ENCODE data around the gene PRUNE2.

The PRUNE2 gene

DNA sequence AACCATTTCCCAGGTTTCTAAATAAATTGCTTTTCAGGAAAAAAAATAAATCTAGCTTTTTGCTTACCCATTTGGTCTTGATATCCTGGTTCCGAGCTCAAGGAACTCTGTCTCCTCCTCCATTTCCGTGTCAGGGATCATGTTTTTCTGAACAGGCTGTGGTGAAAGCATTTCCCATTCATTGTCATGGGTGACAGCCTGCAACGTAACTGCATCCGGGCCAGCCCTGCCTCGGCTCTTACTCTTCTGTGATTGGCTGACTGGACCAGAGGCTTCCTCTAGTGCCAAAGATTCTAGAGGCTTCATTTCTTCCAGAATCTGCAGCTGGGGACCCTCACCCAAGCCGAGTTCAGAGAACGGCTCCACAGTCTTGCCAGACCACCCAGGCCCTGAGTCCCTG lies 202.6 kb downstream of the PRUNE2 start:
- no peak overlapping the region for H2BK120ac ChIP-seq (ENCODE audit: low read depth, low read length)
- no peak for DNase-seq
- no peak overlapping the region for H3K4ac ChIP-seq (ENCODE audit: low read depth, low read length)
- H3K4me3 ChIP-seq (ENCODE audit: low read length), result no peak overlapping the region
- H3K36me3 ChIP-seq (ENCODE audit: control insufficient read depth, insufficient read depth, low read length), result no peaks in the 10 kb centered on the region
- no peaks in the 10 kb centered on the region for H3K79me2 ChIP-seq (ENCODE audit: control insufficient read depth, insufficient read depth, low read length)
- H3K23ac ChIP-seq (ENCODE audit: low read length), result no peak overlapping the region
- H2BK5ac ChIP-seq (ENCODE audit: low read length), result no peak overlapping the region
- H3K27ac ChIP-seq (ENCODE audit: low read depth, low read length), result no peak overlapping the region
- H3K56ac ChIP-seq (ENCODE audit: low read length), result no peak overlapping the region
- no CpG with 5 or more reads among the region's 7 CpGs for WGBS (ENCODE audit: extremely low coverage, insufficient coverage, low lambda C conversion rate)
- no peak overlapping the region for H4K8ac ChIP-seq (ENCODE audit: low read depth, low read length)
- H2AK5ac ChIP-seq (ENCODE audit: low read length), result no peak overlapping the region
- H3K18ac ChIP-seq (ENCODE audit: low read length), result no peak overlapping the region
- H3K27me3 ChIP-seq (ENCODE audit: insufficient read depth, low read length, poor library complexity), result no peaks in the 10 kb centered on the region
- no peak overlapping the region for H2BK15ac ChIP-seq (replicated peaks; ENCODE audit: low read depth)
- no peaks in the 10 kb centered on the region for H3K79me1 ChIP-seq (ENCODE audit: low read length)
- no peak overlapping the region for H3K9ac ChIP-seq (ENCODE audit: low read length)
- H3K4me2 ChIP-seq (ENCODE audit: low read length), result no peak overlapping the region
- peaks cover 3% of the 10 kb centered on the region for H3K4me1 ChIP-seq (ENCODE audit: control insufficient read depth, low read depth, low read length)
- no peak overlapping the region for H4K5ac ChIP-seq (ENCODE audit: low read length)

GRCh38 chr9:76701441-76702039 lies 204.4 kb downstream of the PRUNE2 start:
- Histone ChIP-seq H3K27ac (ENCODE audit: low read depth, low read length) (no peak overlapping the region), H3K4me2 (ENCODE audit: low read length) (no peak overlapping the region), H3K4me3 (ENCODE audit: low read length) (no peak overlapping the region), H3K4me1 (ENCODE audit: control insufficient read depth, low read depth, low read length) (peaks cover 3% of the 10 kb centered on the region), H3K18ac (ENCODE audit: low read length) (no peak overlapping the region), H3K36me3 (ENCODE audit: control insufficient read depth, insufficient read depth, low read length) (no peaks in the 10 kb centered on the region), H4K8ac (ENCODE audit: low read depth, low read length) (no peak overlapping the region), H2BK5ac (ENCODE audit: low read length) (no peak overlapping the region), H3K56ac (ENCODE audit: low read length) (no peak overlapping the region), H3K79me1 (ENCODE audit: low read length) (no peaks in the 10 kb centered on the region), H2BK15ac (replicated peaks; ENCODE audit: low read depth) (no peak overlapping the region), H3K4ac (ENCODE audit: low read depth, low read length) (no peak overlapping the region), H2AK5ac (ENCODE audit: low read length) (no peak overlapping the region), H3K27me3 (ENCODE audit: insufficient read depth, low read length, poor library complexity) (no peaks in the 10 kb centered on the region), H3K9ac (ENCODE audit: low read length) (no peak overlapping the region), H3K23ac (ENCODE audit: low read length) (no peak overlapping the region), H4K5ac (ENCODE audit: low read length) (no peak overlapping the region), H3K79me2 (ENCODE audit: control insufficient read depth, insufficient read depth, low read length) (no peaks in the 10 kb centered on the region), H2BK120ac (ENCODE audit: low read depth, low read length) (no peak overlapping the region)
- no CpG with 5 or more reads among the region's 3 CpGs for WGBS (ENCODE audit: extremely low coverage, insufficient coverage, low lambda C conversion rate)
- DNase-seq, result no peak

DNA sequence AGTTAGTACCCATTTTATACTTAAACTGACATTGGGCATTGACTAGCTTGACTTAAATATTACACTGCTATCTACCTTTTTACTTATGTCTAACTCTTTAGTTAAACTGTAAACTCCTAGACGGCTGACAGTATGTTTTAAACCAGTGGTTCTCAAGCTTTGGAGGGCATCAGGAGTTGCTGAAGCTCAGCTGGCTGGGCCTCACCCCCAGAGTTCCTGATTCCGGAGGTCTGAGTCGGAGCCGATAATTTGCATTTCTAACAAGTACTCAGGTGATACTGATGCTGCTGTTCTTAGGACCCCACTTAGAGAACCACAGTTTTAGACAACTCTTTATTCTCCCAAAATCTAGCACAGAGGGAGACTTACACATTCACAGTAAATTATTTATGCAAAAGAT lies 205.0 kb downstream of the PRUNE2 start:
- no peak overlapping the region for H3K4ac ChIP-seq (ENCODE audit: low read depth, low read length)
- no peak overlapping the region for H2BK5ac ChIP-seq (ENCODE audit: low read length)
- H3K27ac ChIP-seq (ENCODE audit: low read depth, low read length), result no peak overlapping the region
- H3K27me3 ChIP-seq (ENCODE audit: insufficient read depth, low read length, poor library complexity), result no peaks in the 10 kb centered on the region
- no peak for DNase-seq
- peaks cover 3% of the 10 kb centered on the region for H3K4me1 ChIP-seq (ENCODE audit: control insufficient read depth, low read depth, low read length)
- H4K5ac ChIP-seq (ENCODE audit: low read length), result no peak overlapping the region
- H3K79me1 ChIP-seq (ENCODE audit: low read length), result no peaks in the 10 kb centered on the region
- H3K23ac ChIP-seq (ENCODE audit: low read length), result no peak overlapping the region
- H2BK120ac ChIP-seq (ENCODE audit: low read depth, low read length), result no peak overlapping the region
- no CpG with 5 or more reads among the region's 4 CpGs for WGBS (ENCODE audit: extremely low coverage, insufficient coverage, low lambda C conversion rate)
- no peak overlapping the region for H3K9ac ChIP-seq (ENCODE audit: low read length)
- no peak overlapping the region for H3K18ac ChIP-seq (ENCODE audit: low read length)
- H3K79me2 ChIP-seq (ENCODE audit: control insufficient read depth, insufficient read depth, low read length), result no peaks in the 10 kb centered on the region
- no peak overlapping the region for H4K8ac ChIP-seq (ENCODE audit: low read depth, low read length)
- no peak overlapping the region for H3K4me3 ChIP-seq (ENCODE audit: low read length)
- no peak overlapping the region for H2AK5ac ChIP-seq (ENCODE audit: low read length)
- H3K4me2 ChIP-seq (ENCODE audit: low read length), result no peak overlapping the region
- no peaks in the 10 kb centered on the region for H3K36me3 ChIP-seq (ENCODE audit: control insufficient read depth, insufficient read depth, low read length)
- no peak overlapping the region for H3K56ac ChIP-seq (ENCODE audit: low read length)
- H2BK15ac ChIP-seq (replicated peaks; ENCODE audit: low read depth), result no peak overlapping the region

DNA sequence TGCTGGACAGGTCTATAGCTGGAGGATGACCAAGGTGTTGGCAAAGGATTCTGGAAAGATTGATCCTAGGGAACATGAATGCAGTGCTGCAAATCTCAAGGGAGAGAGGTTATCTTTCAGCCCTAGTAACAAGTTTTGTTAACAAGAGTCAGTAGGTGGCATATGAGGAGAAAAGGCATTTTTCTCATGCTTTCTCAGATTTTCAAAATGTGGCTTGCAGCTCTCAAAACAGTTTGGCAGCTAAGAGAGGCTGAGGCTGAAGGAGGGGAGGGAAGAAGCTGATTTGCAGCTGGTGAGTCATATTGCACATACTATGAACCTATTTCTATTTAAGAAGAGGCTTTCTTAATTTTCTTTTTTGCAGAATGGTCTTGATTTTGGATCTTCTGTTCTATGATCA lies 205.9 kb downstream of the PRUNE2 start:
- H2AK5ac ChIP-seq (ENCODE audit: low read length), result no peak overlapping the region
- H3K4ac ChIP-seq (ENCODE audit: low read depth, low read length), result no peak overlapping the region
- H4K8ac ChIP-seq (ENCODE audit: low read depth, low read length), result no peak overlapping the region
- H2BK120ac ChIP-seq (ENCODE audit: low read depth, low read length), result no peak overlapping the region
- H3K27ac ChIP-seq (ENCODE audit: low read depth, low read length), result no peak overlapping the region
- no peaks in the 10 kb centered on the region for H3K79me1 ChIP-seq (ENCODE audit: low read length)
- H3K18ac ChIP-seq (ENCODE audit: low read length), result no peak overlapping the region
- no peak overlapping the region for H2BK15ac ChIP-seq (replicated peaks; ENCODE audit: low read depth)
- no peak overlapping the region for H2BK5ac ChIP-seq (ENCODE audit: low read length)
- H3K9ac ChIP-seq (ENCODE audit: low read length), result no peak overlapping the region
- H3K4me3 ChIP-seq (ENCODE audit: low read length), result no peak overlapping the region
- H3K27me3 ChIP-seq (ENCODE audit: insufficient read depth, low read length, poor library complexity), result no peaks in the 10 kb centered on the region
- H3K56ac ChIP-seq (ENCODE audit: low read length), result no peak overlapping the region
- H3K4me2 ChIP-seq (ENCODE audit: low read length), result no peak overlapping the region
- H3K4me1 ChIP-seq (ENCODE audit: control insufficient read depth, low read depth, low read length), result peaks cover 3% of the 10 kb centered on the region
- no peak overlapping the region for H4K5ac ChIP-seq (ENCODE audit: low read length)
- no peaks in the 10 kb centered on the region for H3K79me2 ChIP-seq (ENCODE audit: control insufficient read depth, insufficient read depth, low read length)
- DNase-seq, result no peak
- no peaks in the 10 kb centered on the region for H3K36me3 ChIP-seq (ENCODE audit: control insufficient read depth, insufficient read depth, low read length)
- no peak overlapping the region for H3K23ac ChIP-seq (ENCODE audit: low read length)

GRCh38 chr9:76697554-76697953 lies 208.4 kb downstream of the PRUNE2 start:
- WGBS (ENCODE audit: extremely low coverage, insufficient coverage, low lambda C conversion rate), result no CpG with 5 or more reads among the region's 2 CpGs
- DNase-seq, result no peak
- Histone ChIP-seq H3K4me3 (ENCODE audit: low read length) (no peak overlapping the region), H3K27ac (ENCODE audit: low read depth, low read length) (no peak overlapping the region), H3K27me3 (ENCODE audit: insufficient read depth, low read length, poor library complexity) (no peaks in the 10 kb centered on the region), H3K23ac (ENCODE audit: low read length) (no peak overlapping the region), H2BK15ac (replicated peaks; ENCODE audit: low read depth) (no peak overlapping the region), H3K4me1 (ENCODE audit: control insufficient read depth, low read depth, low read length) (peaks cover 3% of the 10 kb centered on the region), H3K79me2 (ENCODE audit: control insufficient read depth, insufficient read depth, low read length) (no peaks in the 10 kb centered on the region), H2AK5ac (ENCODE audit: low read length) (no peak overlapping the region), H3K4ac (ENCODE audit: low read depth, low read length) (no peak overlapping the region), H3K9ac (ENCODE audit: low read length) (no peak overlapping the region), H4K5ac (ENCODE audit: low read length) (no peak overlapping the region), H2BK5ac (ENCODE audit: low read length) (no peak overlapping the region), H3K18ac (ENCODE audit: low read length) (no peak overlapping the region), H3K4me2 (ENCODE audit: low read length) (no peak overlapping the region), H3K36me3 (ENCODE audit: control insufficient read depth, insufficient read depth, low read length) (no peaks in the 10 kb centered on the region), H4K8ac (ENCODE audit: low read depth, low read length) (no peak overlapping the region), H2BK120ac (ENCODE audit: low read depth, low read length) (no peak overlapping the region), H3K79me1 (ENCODE audit: low read length) (no peaks in the 10 kb centered on the region), H3K56ac (ENCODE audit: low read length) (no peak overlapping the region)

- H3K4ac ChIP-seq (ENCODE audit: low read depth, low read length), result no peak overlapping the region
- H2BK120ac ChIP-seq (ENCODE audit: low read depth, low read length), result no peak overlapping the region
- no peak overlapping the region for H3K27ac ChIP-seq (ENCODE audit: low read depth, low read length)
- H3K4me2 ChIP-seq (ENCODE audit: low read length), result no peak overlapping the region
- H3K4me3 ChIP-seq (ENCODE audit: low read length), result no peak overlapping the region
- no peak overlapping the region for H3K56ac ChIP-seq (ENCODE audit: low read length)
- no peak overlapping the region for H3K9ac ChIP-seq (ENCODE audit: low read length)
- H2AK5ac ChIP-seq (ENCODE audit: low read length), result no peak overlapping the region
- H3K4me1 ChIP-seq (ENCODE audit: control insufficient read depth, low read depth, low read length), result peaks cover 3% of the 10 kb centered on the region
- H3K36me3 ChIP-seq (ENCODE audit: control insufficient read depth, insufficient read depth, low read length), result no peaks in the 10 kb centered on the region
- H3K23ac ChIP-seq (ENCODE audit: low read length), result no peak overlapping the region
- DNase-seq, result no peak
- H3K79me1 ChIP-seq (ENCODE audit: low read length), result no peaks in the 10 kb centered on the region
- no peaks in the 10 kb centered on the region for H3K27me3 ChIP-seq (ENCODE audit: insufficient read depth, low read length, poor library complexity)
- no peaks in the 10 kb centered on the region for H3K79me2 ChIP-seq (ENCODE audit: control insufficient read depth, insufficient read depth, low read length)
- H2BK5ac ChIP-seq (ENCODE audit: low read length), result no peak overlapping the region
- no peak overlapping the region for H4K5ac ChIP-seq (ENCODE audit: low read length)
- no peak overlapping the region for H4K8ac ChIP-seq (ENCODE audit: low read depth, low read length)
- no peak overlapping the region for H3K18ac ChIP-seq (ENCODE audit: low read length)
- no peak overlapping the region for H2BK15ac ChIP-seq (replicated peaks; ENCODE audit: low read depth)
- WGBS (ENCODE audit: extremely low coverage, insufficient coverage, low lambda C conversion rate), result no CpG with 5 or more reads among the region's 5 CpGs
Observed at GRCh38 chr9:76697081-76697480, 208.8 kb downstream of the PRUNE2 start.
